Keratinocyte (primary cell): ENCODE results near the gene GM2A. TPM values are rescaled to one million over a fixed set of nuclear protein-coding genes. Genes with fewer than 3 reads are reported as not detected.

Experiments used
- DNase-seq: peaks from one replicate; pipeline ENCODE4 v3.0.0-alpha.2; 2011; ENCODE audit warnings: low read depth, missing footprints, low spot score
- FAIRE-seq: peaks from 2 replicates; lab custom pipeline; 2011; peaks lifted over from hg19 to GRCh38; lab: Jason Lieb, UNC
- H2AFZ ChIP-seq: 2 replicates; pipeline ENCODE4 v1.6.0; 2012; ENCODE audit warnings: low read length, control low read depth, inconsistent platforms; ENCODE audit not compliant: control insufficient read depth
- H3K27ac ChIP-seq: 2 replicates; pipeline ENCODE4 v1.5.1; 2011; ENCODE audit warnings: low read length; ENCODE audit not compliant: control insufficient read depth, insufficient read depth
- H3K27me3 ChIP-seq: 3 replicates; pipeline ENCODE4 v1.6.0; 2011; ENCODE audit warnings: low read length; ENCODE audit not compliant: control insufficient read depth, insufficient read depth; ENCODE audit errors: extremely low read depth
- H3K36me3 ChIP-seq, 2 experiments: 2 replicates in 1 of 2; 3 replicates in 1 of 2; pipeline ENCODE4 v1.5.1; 2011; ENCODE audit warnings: low read length in 2 of 2, mild to moderate bottlenecking in 1 of 2; ENCODE audit not compliant: control insufficient read depth in 2 of 2, insufficient read depth in 2 of 2; ENCODE audit errors: extremely low read depth in 1 of 2
- H3K4me1 ChIP-seq: 3 replicates; pipeline ENCODE4 v1.5.1; 2011; ENCODE audit warnings: low read length; ENCODE audit not compliant: control insufficient read depth, insufficient read depth; ENCODE audit errors: extremely low read depth
- H3K4me2 ChIP-seq: 3 replicates; pipeline ENCODE4 v1.6.0; 2011; ENCODE audit warnings: low read depth, low read length; ENCODE audit not compliant: control insufficient read depth, insufficient read depth; ENCODE audit errors: extremely low read depth
- H3K4me3 ChIP-seq, 3 experiments: fragments of 200-600 bp in 1 of 3; sonication (generic) in 1 of 3; 2 replicates in 2 of 3; 3 replicates in 1 of 3; pipeline ENCODE4 v1.5.1; 2011 to 2016; ENCODE audit warnings: low read length in 3 of 3, mild to moderate bottlenecking in 3 of 3, control low read depth in 2 of 3, inconsistent platforms in 1 of 3, low read depth in 1 of 3, mixed read lengths in 1 of 3, mixed run types in 1 of 3, moderate library complexity in 1 of 3; ENCODE audit not compliant: control insufficient read depth in 2 of 3, insufficient read depth in 2 of 3; ENCODE audit errors: extremely low read depth in 1 of 3
- H3K79me2 ChIP-seq: 2 replicates; pipeline ENCODE4 v1.6.0; 2012; ENCODE audit warnings: low read length; ENCODE audit not compliant: control insufficient read depth, insufficient read depth
- H3K9ac ChIP-seq: 3 replicates; pipeline ENCODE4 v1.6.0; 2011; ENCODE audit warnings: low read length; ENCODE audit not compliant: control insufficient read depth, insufficient read depth; ENCODE audit errors: extremely low read depth
- H3K9me1 ChIP-seq: 3 replicates; pipeline ENCODE4 v1.6.0; 2011; ENCODE audit warnings: low read length; ENCODE audit not compliant: control insufficient read depth, insufficient read depth; ENCODE audit errors: extremely low read depth
- H3K9me3 ChIP-seq: 2 replicates; pipeline ENCODE4 v1.5.1; 2012; ENCODE audit warnings: low read depth, low read length; ENCODE audit not compliant: control insufficient read depth
- H4K20me1 ChIP-seq: 3 replicates; pipeline ENCODE4 v1.6.0; 2011; ENCODE audit warnings: low read length; ENCODE audit not compliant: control insufficient read depth, insufficient read depth; ENCODE audit errors: extremely low read depth
- EZH2 ChIP-seq: IDR thresholded peaks from one replicate; pipeline ENCODE4 v1.6.1; 2012; ENCODE audit warnings: inconsistent platforms, mild to moderate bottlenecking, low read length, moderate library complexity
- dilution Hi-C: fragments of 300-500 bp; cut with MboI; formaldehyde crosslinking; loops from one replicate; pipeline ENCODE4 v1.7.0; 2020; ENCODE audit warnings: low sequenced_read_pairs; ENCODE audit not compliant: extremely low pct_ligation_motif_present
- polyA plus RNA-seq, 5 experiments: library from polyadenylated mRNA; depleted of rRNA in 3 of 5; stranded (reverse) in 3 of 5; stranded (forward) in 1 of 5; unstranded in 1 of 5; fragments of >200 nt; gene quantifications; 1 replicate in 1 of 5; 2 replicates in 3 of 5; 3 replicates in 1 of 5; pipeline versions ENCODE4 v1.2.1 to v1.2.3, GENCODE V29; 2011 to 2012; ENCODE audit warnings: missing spikeins in 2 of 5, low read depth in 1 of 5, low replicate concordance in 1 of 5
- TF ChIP-seq, protein P1 (sequence below), 3 experiments: IDR thresholded peaks in 1 of 3; conservative IDR thresholded peaks in 1 of 3; optimal IDR thresholded peaks in 1 of 3; 2 replicates in 2 of 3; 3 replicates in 1 of 3; pipeline versions ENCODE3 to v1.5.1; 2011; ENCODE audit warnings: low read length in 3 of 3, mild to moderate bottlenecking in 3 of 3, moderate library complexity in 2 of 3, control low read depth in 1 of 3, inconsistent platforms in 1 of 3; ENCODE audit not compliant: insufficient read depth in 2 of 3; ENCODE audit errors: extremely low read depth in 1 of 3

Gene GM2A
- polyA plus RNA-seq, 1 donor (not counting 4 experiments of a cell fraction or from before 2014, with no cell fraction given): 117 TPM

DNA sequence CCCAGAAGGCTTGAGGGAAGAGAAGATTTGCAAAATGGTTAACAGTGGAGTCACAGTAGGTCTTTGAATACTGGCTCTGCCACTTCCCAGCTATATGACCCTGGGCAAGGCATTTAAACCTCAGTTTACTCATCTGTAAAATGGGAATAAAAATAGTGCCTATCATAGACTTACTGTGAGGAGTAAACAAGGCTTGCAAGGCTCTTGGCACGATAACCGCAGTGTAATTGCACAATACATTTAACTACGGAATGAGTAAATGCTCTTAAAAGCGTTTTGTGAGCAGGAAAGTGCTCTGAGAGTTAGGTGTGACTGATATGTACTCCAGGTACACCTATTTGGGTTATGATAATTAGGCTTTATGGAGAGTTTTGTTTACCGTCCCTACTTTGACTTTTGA, 42.2 kb downstream of the GM2A start:
- DNase-seq (no peak), FAIRE-seq (peak; percentile 9)
- TF ChIP-seq, protein P1, sequence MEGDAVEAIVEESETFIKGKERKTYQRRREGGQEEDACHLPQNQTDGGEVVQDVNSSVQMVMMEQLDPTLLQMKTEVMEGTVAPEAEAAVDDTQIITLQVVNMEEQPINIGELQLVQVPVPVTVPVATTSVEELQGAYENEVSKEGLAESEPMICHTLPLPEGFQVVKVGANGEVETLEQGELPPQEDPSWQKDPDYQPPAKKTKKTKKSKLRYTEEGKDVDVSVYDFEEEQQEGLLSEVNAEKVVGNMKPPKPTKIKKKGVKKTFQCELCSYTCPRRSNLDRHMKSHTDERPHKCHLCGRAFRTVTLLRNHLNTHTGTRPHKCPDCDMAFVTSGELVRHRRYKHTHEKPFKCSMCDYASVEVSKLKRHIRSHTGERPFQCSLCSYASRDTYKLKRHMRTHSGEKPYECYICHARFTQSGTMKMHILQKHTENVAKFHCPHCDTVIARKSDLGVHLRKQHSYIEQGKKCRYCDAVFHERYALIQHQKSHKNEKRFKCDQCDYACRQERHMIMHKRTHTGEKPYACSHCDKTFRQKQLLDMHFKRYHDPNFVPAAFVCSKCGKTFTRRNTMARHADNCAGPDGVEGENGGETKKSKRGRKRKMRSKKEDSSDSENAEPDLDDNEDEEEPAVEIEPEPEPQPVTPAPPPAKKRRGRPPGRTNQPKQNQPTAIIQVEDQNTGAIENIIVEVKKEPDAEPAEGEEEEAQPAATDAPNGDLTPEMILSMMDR (optimal IDR thresholded peaks at IDR 0.05 in 1 of 3, IDR thresholded peaks at IDR 0.05 in 1 of 3, conservative IDR thresholded peaks at IDR 0.05 in 1 of 3; ENCODE audit: extremely low read depth in 1 of 3, insufficient read depth in 2 of 3, low read length in 3 of 3): no peak
- TF ChIP-seq EZH2: no peak
- no peak overlapping the region for H2AFZ ChIP-seq
- H3K9me3 ChIP-seq: no peaks in the 10 kb centered on the region
- H3K4me1 ChIP-seq: peaks cover 16% of the 10 kb centered on the region
- no peak overlapping the region for H3K27ac ChIP-seq
- dilution Hi-C loops: no loop called here
- no peaks in the 10 kb centered on the region for H3K79me2 ChIP-seq
- H3K4me3 ChIP-seq: no peak overlapping the region
- no peaks in the 10 kb centered on the region for H4K20me1 ChIP-seq
- H3K27me3 ChIP-seq: no peaks in the 10 kb centered on the region
- H3K36me3 ChIP-seq: no peaks in the 10 kb centered on the region
- H3K4me2 ChIP-seq: no peak overlapping the region
- H3K9me1 ChIP-seq: no peaks in the 10 kb centered on the region
- no peak overlapping the region for H3K9ac ChIP-seq

DNA sequence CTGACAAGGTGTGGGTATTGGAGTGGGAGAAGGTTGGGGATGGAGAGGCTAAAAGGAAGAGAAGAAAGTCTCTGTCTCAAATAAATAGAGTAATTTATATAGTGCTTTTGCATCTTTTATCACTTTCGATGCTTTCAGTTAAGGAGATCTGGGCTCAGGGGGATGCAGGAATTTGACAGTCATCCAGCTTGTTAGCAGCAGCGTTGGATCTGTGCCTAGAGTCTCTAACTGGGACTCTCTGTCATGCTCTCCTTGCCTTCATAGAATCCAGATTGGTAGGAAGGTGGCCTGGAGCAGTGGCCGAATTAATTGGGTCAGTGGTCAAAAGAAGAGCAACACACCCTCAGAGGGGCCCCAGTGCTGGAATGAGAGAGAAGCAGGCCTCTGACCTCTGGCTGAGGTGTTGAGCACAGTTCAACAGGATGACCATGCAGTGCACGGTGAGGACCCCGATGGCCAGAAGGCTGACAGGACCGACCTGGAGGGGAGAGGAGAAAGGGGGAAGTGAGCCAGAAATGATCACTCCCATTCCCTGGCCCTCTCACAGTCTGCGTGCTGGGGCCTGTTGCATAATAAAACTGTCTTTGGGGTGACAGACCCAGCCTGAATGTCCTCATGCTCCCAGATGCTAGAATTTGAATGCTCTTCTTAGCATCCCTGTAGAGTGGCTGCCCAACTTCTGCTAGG, 42.9 kb downstream of the GM2A start:
- peaks cover 16% of the 10 kb centered on the region for H3K4me1 ChIP-seq
- TF ChIP-seq EZH2: no peak
- TF ChIP-seq, protein P1 (optimal IDR thresholded peaks at IDR 0.05 in 1 of 3, IDR thresholded peaks at IDR 0.05 in 1 of 3, conservative IDR thresholded peaks at IDR 0.05 in 1 of 3; ENCODE audit: extremely low read depth in 1 of 3, insufficient read depth in 2 of 3, low read length in 3 of 3): no peak
- H3K4me3 ChIP-seq: no peak overlapping the region
- H3K4me2 ChIP-seq: peak overlapping the region; percentile 42
- dilution Hi-C loops: no loop called here
- H3K79me2 ChIP-seq: no peaks in the 10 kb centered on the region
- no peaks in the 10 kb centered on the region for H3K9me3 ChIP-seq
- FAIRE-seq (peak; percentile 9), DNase-seq (no peak)
- H3K27me3 ChIP-seq: no peaks in the 10 kb centered on the region
- H2AFZ ChIP-seq: no peak overlapping the region
- H4K20me1 ChIP-seq: no peaks in the 10 kb centered on the region
- H3K36me3 ChIP-seq: no peaks in the 10 kb centered on the region
- H3K9me1 ChIP-seq: no peaks in the 10 kb centered on the region
- no peak overlapping the region for H3K27ac ChIP-seq
- H3K9ac ChIP-seq: no peak overlapping the region
